IPS-NIHi11 (cell line): ENCODE measurements around the gene MPC1L.

Experiments
- DNase-seq: peaks from one replicate; pipeline ENCODE4 v3.0.0; 2012; ENCODE audit warnings: mixed read lengths, low spot score

The MPC1L gene

DNA sequence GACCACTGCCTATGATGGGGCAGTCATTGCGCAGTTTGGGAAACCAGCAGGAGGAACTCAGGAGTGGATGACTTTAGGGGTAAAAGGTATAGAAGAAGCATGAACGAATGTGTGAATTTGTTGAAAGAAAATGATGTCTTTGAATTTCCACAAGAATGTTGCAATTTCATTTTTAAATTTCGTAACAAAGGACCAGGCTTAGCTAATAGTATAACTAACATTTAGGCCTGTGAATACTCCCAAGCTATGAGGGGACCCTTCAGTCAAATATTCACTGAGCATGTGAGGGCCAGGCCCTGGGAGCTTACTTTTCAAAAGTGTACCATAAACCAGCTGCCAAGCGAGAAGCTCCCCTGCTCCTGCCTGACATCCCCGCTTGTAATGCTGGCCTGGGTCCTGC lies 5.3 kb downstream of the MPC1L start:
- DNase-seq: no peak

DNA sequence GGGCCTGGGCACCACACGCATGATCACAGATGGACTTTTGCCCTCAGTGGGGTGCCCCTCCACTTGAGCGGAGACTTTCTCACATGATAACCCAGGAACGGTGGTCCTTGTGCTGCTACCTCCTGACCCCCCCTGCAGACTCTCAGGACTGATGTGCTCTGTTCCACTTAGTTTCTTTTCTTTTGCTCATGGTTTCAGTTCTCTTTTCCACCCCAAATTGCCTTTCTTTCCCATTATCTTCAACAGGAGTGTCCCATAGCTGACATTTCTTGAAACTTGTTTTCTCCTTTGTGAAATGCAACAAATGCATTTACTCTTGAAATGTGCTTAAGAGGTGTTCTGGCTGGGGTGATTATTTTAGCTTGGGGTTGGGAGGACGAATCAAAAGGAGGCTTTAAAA lies 9.0 kb downstream of the MPC1L start:
- no peak for DNase-seq

DNA sequence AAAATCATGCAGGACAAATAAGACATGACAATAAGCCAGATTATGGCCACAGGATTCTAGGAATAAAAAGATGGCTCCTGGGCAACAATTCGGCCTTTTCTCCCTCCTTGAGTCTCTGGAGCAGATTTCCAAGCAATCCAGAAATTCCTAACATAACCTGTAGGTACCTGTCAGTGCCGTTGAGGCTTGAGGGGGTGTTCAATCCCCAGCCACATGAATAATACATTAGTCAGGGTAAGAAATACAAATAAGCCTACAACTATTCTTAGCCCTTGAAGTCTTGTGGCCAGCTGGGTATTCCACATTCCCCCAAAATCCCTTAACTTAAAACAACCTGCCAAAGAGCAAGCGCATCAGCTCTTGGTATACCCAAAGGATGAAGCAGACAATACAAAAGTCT lies 14.5 kb downstream of the MPC1L start:
- DNase-seq: no peak

- no peak for DNase-seq
Measured at GRCh38 chrX:40644176-40644575, 20.9 kb downstream of the MPC1L start.

- DNase-seq: no peak
Measured at GRCh38 chrX:40644821-40645358, 21.7 kb downstream of the MPC1L start.

- DNase-seq: peak; percentile 34
Measured at GRCh38 chrX:40646489-40647306, 23.5 kb downstream of the MPC1L start.

- peak; percentile 90 for DNase-seq
Measured at GRCh38 chrX:40647307-40648197, 24.3 kb downstream of the MPC1L start, which contains the start of gene CXorf38. Gene CXorf38, minus strand, starts transcription at chrX:40647561. Its CDS starts 41 bp downstream, at chrX:40647520.

- DNase-seq: peak; percentile 10
Measured at GRCh38 chrX:40651620-40652223, 28.5 kb downstream of the MPC1L start.

- no peak for DNase-seq
Measured at GRCh38 chrX:40652664-40653063, 29.4 kb downstream of the MPC1L start.

GRCh38 chrX:40653535-40653934 lies 30.3 kb downstream of the MPC1L start:
- no peak for DNase-seq

DNA sequence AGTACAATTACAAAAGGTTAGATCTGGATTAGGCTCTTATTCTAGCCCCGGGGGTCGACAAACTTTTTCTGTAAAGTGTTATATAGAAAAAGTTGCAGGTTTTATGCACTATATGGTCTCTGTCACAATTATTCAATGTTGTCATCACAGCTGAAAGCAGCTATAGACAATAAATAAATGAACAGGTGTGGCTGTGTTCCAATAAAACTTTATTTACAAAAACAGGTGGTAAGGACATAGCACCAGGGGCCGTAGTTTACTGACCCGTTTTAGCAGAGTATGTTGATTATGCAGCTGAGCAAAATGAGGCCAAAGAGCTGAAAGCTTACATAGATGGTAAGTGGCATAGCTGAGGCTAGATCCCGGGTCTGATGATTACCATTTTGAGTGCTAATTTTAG lies 37.2 kb downstream of the MPC1L start:
- DNase-seq: no peak

- DNase-seq: no peak
Measured at GRCh38 chrX:40661489-40661888, 38.3 kb downstream of the MPC1L start.

GRCh38 chrX:40663078-40663740 lies 40.0 kb downstream of the MPC1L start:
- DNase-seq: no peak

- DNase-seq: peak; percentile 41
Measured at GRCh38 chrX:40663880-40664630, 40.8 kb downstream of the MPC1L start.

DNA sequence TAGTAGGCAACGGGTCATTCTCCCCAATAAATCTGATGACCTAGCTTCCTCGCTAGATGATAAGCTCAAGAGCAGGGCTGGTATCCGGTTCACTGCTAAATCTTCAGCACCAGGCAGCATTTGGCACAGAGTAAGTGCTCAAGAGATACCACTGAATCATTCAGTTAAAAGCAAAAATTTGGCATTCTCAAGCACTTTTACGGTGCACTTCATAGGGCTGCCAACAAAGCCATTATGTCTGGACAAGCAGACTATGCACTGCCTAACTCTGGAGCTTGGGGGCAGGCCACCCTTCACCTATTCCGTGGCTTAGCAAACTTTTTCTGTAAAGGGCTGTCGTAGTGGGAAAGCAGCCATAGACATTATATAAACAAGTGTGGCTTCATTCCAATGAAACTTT lies 47.9 kb downstream of the MPC1L start:
- DNase-seq: no peak
